Measurements from ENCODE around the gene KPNA5.

- TF ChIP-seq POLR2AphosphoS5 (IDR thresholded peaks at IDR 0.05; ENCODE audit: low read depth, low read length) (no peak), POLR2A (IDR thresholded peaks at IDR 0.05; ENCODE audit: low read depth, low read length) (no peak), TAF1 (IDR thresholded peaks at IDR 0.05; ENCODE audit: borderline replicate concordance, low read depth, low read length) (no peak)
Observed at GRCh38 chr6:116726947-116727346, 45.9 kb downstream of the KPNA5 start.
